ENCODE data around the gene AAR2.

The AAR2 gene, protein sequence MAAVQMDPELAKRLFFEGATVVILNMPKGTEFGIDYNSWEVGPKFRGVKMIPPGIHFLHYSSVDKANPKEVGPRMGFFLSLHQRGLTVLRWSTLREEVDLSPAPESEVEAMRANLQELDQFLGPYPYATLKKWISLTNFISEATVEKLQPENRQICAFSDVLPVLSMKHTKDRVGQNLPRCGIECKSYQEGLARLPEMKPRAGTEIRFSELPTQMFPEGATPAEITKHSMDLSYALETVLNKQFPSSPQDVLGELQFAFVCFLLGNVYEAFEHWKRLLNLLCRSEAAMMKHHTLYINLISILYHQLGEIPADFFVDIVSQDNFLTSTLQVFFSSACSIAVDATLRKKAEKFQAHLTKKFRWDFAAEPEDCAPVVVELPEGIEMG

GRCh38 chr20:36235892-36236785, at the start of gene AAR2:
TSS of gene AAR2 (plus strand) at chr20:36236478. CDS start at chr20:36239869, 3,391 bp downstream.
- Mint-ChIP-seq H3K27ac (peak within 1 kb of the TSS; percentile 93), H3K4me3 (peak within 1 kb of the TSS; percentile 93), H3K9me3 (no peaks in the 10 kb centered on the region), H3K4me1 (ENCODE audit: low read depth) (peaks cover 32% of the 10 kb centered on the region), H3K36me3 (ENCODE audit: low read depth) (peaks cover 33% of the 10 kb centered on the region), H3K27me3 (no peaks in the 10 kb centered on the region)
- intact Hi-C loops (cut with micrococcal nuclease) = no loop called here

DNA sequence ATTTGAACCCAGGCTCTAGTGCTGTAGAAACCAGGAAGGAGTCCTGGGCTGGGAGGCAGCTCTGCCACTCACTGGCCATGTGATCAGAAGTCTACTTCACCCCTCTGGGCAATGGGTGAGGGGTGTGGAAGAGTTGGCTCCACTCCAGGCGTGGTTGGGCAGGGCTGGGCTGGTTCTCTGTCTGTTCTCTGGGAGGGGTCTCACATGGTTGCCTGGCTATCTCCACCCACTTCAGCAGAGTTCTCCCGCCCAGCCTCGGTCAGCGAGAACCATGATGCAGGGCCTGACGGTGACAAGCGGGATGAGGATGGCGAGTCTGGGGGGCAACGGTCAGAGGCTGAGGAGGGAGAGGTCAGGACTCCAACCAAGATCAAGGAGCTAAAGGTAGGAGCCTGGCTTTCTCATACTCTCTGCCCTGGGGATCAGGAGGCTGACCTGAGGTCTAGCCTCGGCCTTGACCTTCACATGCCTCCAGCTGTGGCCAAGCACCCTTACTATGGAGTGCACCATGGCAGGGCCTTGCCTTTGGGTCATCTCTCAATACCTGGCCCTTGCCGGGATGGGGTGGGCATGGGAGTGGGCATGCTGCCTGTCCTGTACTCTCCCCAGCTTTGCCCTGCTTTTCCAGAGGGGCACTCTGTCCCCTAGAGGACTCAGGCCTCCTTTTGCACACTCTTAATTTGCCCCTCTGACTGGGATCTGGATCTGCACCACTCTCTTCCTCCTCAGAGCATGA, 42.1 kb upstream of the AAR2 start:
- intact Hi-C loops (cut with micrococcal nuclease) = no loop called here
- H3K36me3 Mint-ChIP-seq (ENCODE audit: low read depth) = no peaks in the 10 kb centered on the region
- peaks cover 8% of the 10 kb centered on the region for H3K27me3 Mint-ChIP-seq
- H3K4me3 Mint-ChIP-seq = no peak overlapping the region
- H3K4me1 Mint-ChIP-seq (ENCODE audit: low read depth) = no peaks in the 10 kb centered on the region
- no peak overlapping the region for H3K27ac Mint-ChIP-seq
- no peaks in the 10 kb centered on the region for H3K9me3 Mint-ChIP-seq

DNA sequence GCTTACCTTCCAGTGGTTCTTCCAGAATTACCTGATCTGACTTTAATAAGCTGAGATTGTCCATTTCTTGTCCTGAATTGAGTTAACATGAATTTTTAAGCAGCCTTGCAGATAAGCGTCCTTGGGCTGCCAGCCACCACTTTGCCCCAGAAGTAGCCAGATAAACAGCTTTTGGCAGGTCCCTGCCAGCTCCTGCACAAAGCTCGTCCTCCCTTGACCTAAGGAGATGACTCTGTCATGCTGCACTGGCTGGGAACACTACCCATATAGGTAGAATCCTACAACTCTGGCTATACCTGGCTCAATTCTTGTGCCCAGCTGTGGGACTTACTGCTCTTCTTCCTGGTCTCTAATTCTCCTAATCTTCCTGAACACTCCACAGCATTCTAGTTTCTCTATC, 39.6 kb upstream of the AAR2 start:
- peaks cover 15% of the 10 kb centered on the region for H3K27me3 Mint-ChIP-seq
- intact Hi-C loops (cut with micrococcal nuclease) = no loop called here
- H3K36me3 Mint-ChIP-seq (ENCODE audit: low read depth) = no peaks in the 10 kb centered on the region
- H3K9me3 Mint-ChIP-seq = no peaks in the 10 kb centered on the region
- no peak overlapping the region for H3K4me3 Mint-ChIP-seq
- H3K4me1 Mint-ChIP-seq (ENCODE audit: low read depth) = peaks cover 8% of the 10 kb centered on the region
- H3K27ac Mint-ChIP-seq = no peak overlapping the region

DNA sequence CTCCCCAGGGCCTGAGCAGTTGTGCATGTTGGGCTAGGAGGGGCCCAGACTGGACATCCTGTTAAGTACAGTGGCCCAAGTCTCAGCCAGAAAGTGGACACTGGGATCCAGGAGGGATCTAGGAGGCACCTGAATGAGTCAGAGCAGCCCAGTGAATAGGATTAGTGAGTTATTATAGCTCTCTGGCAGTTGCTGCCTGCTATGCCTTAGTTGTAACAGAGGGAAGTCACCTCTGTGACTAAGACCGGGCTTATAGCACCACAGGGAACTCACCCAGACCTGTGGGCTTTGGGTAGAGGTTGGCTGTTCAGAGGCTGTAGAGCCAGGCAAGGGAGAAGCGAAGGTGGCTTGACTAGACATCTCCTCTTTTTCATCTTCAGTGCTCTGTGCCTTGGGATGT, 39.0 kb upstream of the AAR2 start:
- intact Hi-C loops (cut with micrococcal nuclease) = no loop called here
- no peaks in the 10 kb centered on the region for H3K36me3 Mint-ChIP-seq (ENCODE audit: low read depth)

GRCh38 chr20:36199345-36200257, 36.7 kb upstream of the AAR2 start:
- Mint-ChIP-seq H3K27me3 (peaks cover 25% of the 10 kb centered on the region), H3K9me3 (no peaks in the 10 kb centered on the region), H3K4me3 (no peak overlapping the region), H3K36me3 (ENCODE audit: low read depth) (no peaks in the 10 kb centered on the region), H3K27ac (no peak overlapping the region), H3K4me1 (ENCODE audit: low read depth) (peaks cover 18% of the 10 kb centered on the region)
- intact Hi-C loops (cut with micrococcal nuclease) = loop anchor here (1.0 to 2.0 kb wide), 2 partner anchors 43 to 240 kb away; no protein-coding TSS in a partner anchor

More for the DNA sequence above, 39.0 kb upstream of the AAR2 start:
- peaks cover 8% of the 10 kb centered on the region for H3K4me1 Mint-ChIP-seq (ENCODE audit: low read depth)
- no peaks in the 10 kb centered on the region for H3K9me3 Mint-ChIP-seq
- H3K27me3 Mint-ChIP-seq = peaks cover 16% of the 10 kb centered on the region
- no peak overlapping the region for H3K4me3 Mint-ChIP-seq
- H3K27ac Mint-ChIP-seq = no peak overlapping the region

- Mint-ChIP-seq H3K4me3 (no peak overlapping the region), H3K27ac (no peak overlapping the region), H3K4me1 (ENCODE audit: low read depth) (peaks cover 18% of the 10 kb centered on the region), H3K27me3 (peaks cover 25% of the 10 kb centered on the region), H3K36me3 (ENCODE audit: low read depth) (no peaks in the 10 kb centered on the region), H3K9me3 (no peaks in the 10 kb centered on the region)
- intact Hi-C loops (cut with micrococcal nuclease) = no loop called here
These were observed 35.8 kb upstream of the AAR2 start for GRCh38 chr20:36200451-36200850.

DNA sequence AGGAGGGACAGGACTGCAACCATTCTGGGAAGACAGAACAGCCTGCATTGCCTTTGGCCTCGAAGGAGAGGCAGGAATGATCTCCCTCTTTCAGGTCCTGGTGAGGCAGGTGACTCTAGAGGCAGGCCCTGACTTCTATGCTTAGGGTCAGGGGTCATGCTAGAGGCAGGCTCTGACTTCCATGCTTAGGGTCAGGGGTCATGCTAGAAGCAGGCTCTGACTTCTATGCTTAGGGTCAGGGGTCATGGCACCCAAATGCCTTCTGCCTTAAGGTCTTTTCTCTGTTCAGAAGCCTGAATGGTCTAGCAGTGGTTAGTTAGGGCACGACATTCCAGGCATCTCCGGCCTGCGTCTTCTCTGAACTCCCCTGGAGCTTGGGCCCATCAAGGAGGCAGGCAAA, 35.1 kb upstream of the AAR2 start:
- Mint-ChIP-seq H3K27ac (no peak overlapping the region), H3K27me3 (peaks cover 23% of the 10 kb centered on the region), H3K9me3 (no peaks in the 10 kb centered on the region), H3K4me1 (ENCODE audit: low read depth) (peaks cover 18% of the 10 kb centered on the region), H3K36me3 (ENCODE audit: low read depth) (no peaks in the 10 kb centered on the region), H3K4me3 (no peak overlapping the region)
- intact Hi-C loops (cut with micrococcal nuclease) = no loop called here

DNA sequence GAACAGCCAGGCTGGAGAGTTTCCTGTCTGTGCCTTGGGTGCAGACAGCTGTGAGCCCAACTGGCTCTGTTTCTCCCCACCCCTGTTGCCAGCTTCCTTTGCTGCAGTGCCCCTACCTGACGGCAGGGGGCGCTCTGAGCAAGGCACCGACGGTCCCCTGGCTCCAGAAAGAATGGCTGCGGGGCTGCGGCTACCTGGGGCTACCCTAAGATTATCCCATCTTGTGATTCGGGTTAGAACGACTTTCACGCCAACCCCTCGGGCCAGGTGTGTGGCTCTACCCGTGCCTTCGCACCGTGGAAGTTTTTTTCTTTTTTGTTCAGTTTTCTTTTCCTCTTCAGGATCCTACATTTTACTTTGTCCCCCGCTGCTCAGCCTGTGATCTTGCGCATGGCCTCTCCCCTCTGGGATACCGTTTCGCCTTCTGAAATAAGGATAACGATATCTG, 33.4 kb upstream of the AAR2 start:
- peak overlapping the region; percentile 33 for H3K4me3 Mint-ChIP-seq
- H3K4me1 Mint-ChIP-seq (ENCODE audit: low read depth) = peaks cover 18% of the 10 kb centered on the region
- intact Hi-C loops (cut with micrococcal nuclease) = loop anchor here (1.0 kb wide), 1 partner anchor 236 kb away; no protein-coding TSS in a partner anchor
- H3K9me3 Mint-ChIP-seq = no peaks in the 10 kb centered on the region
- H3K36me3 Mint-ChIP-seq (ENCODE audit: low read depth) = no peaks in the 10 kb centered on the region
- peaks cover 17% of the 10 kb centered on the region for H3K27me3 Mint-ChIP-seq
- H3K27ac Mint-ChIP-seq = no peak overlapping the region

- intact Hi-C loops (cut with micrococcal nuclease) = loop anchor here (1.0 kb wide), 1 partner anchor 235 kb away; no protein-coding TSS in a partner anchor
- Mint-ChIP-seq H3K27ac (no peak overlapping the region), H3K36me3 (ENCODE audit: low read depth) (no peaks in the 10 kb centered on the region), H3K9me3 (no peaks in the 10 kb centered on the region), H3K27me3 (peaks cover 17% of the 10 kb centered on the region), H3K4me3 (no peak overlapping the region), H3K4me1 (ENCODE audit: low read depth) (peaks cover 20% of the 10 kb centered on the region)
These were observed 32.4 kb upstream of the AAR2 start for GRCh38 chr20:36203861-36204260.

DNA sequence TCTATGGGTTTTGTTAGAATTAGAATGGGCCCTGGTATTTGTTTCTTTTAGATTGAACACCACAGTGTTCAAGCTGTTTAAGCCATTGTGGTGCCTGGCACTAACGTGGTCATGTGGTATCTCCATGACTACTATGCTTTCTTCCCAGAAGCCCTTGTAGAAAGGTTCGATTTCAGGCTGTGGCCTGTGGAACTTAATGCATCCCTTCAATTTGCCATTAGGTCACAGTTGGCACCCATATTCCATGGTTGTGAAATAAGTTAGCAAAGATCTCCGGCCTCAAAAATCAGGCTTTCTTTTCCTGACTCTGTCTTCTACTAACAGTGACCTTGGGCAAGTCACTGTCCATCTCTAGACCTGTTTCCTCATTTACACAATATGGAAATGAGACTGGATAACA, 31.3 kb upstream of the AAR2 start:
- Mint-ChIP-seq H3K4me3 (no peak overlapping the region), H3K27me3 (peaks cover 14% of the 10 kb centered on the region), H3K9me3 (no peaks in the 10 kb centered on the region), H3K27ac (no peak overlapping the region), H3K4me1 (ENCODE audit: low read depth) (peaks cover 16% of the 10 kb centered on the region), H3K36me3 (ENCODE audit: low read depth) (no peaks in the 10 kb centered on the region)
- intact Hi-C loops (cut with micrococcal nuclease) = no loop called here

DNA sequence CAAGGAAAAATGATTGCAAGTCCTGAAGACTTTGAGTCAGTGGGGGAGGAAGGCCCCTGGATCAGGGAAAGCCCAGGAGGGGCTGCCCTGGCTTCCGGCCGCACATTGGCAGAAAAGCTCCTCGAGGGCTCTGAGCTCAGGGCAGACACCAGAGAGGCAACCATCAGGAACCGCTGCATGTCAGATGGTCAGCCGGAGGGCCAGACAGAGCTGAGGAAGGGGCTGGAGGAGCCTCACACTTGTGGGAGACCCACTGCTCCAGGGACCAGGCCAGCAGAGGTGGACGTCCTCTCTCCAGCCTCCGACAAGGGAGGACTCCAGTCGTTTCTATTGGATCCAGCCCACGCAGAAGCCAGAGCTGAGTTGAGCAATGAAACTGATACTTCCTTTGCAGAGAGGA, 30.2 kb upstream of the AAR2 start:
- no peaks in the 10 kb centered on the region for H3K36me3 Mint-ChIP-seq (ENCODE audit: low read depth)
- no peak overlapping the region for H3K27ac Mint-ChIP-seq
- H3K4me1 Mint-ChIP-seq (ENCODE audit: low read depth) = peaks cover 16% of the 10 kb centered on the region
- no peak overlapping the region for H3K4me3 Mint-ChIP-seq
- no peaks in the 10 kb centered on the region for H3K9me3 Mint-ChIP-seq
- intact Hi-C loops (cut with micrococcal nuclease) = no loop called here
- H3K27me3 Mint-ChIP-seq = peaks cover 10% of the 10 kb centered on the region

DNA sequence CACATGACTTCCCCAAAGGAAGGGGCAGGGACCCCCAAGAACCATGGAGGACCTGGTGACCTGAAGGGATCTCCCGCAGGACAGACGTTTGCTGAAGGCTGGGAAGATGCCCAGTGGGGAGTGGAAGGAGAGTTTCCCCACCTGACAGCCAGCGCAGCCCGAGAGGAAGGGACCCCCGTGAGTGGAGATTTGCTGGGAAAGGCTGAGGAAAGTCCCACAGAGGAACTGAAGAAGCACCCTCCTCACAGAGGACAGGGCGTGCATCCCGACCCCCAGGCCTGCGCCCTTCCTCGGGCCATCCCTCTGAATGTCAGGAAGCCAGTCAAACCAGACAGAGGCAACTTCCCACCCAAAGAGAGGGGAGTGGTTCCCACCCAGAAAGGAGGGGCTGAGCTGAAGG, 29.6 kb upstream of the AAR2 start:
- Mint-ChIP-seq H3K27ac (no peak overlapping the region), H3K4me1 (ENCODE audit: low read depth) (peaks cover 16% of the 10 kb centered on the region), H3K9me3 (no peaks in the 10 kb centered on the region), H3K27me3 (peaks cover 10% of the 10 kb centered on the region), H3K36me3 (ENCODE audit: low read depth) (no peaks in the 10 kb centered on the region), H3K4me3 (no peak overlapping the region)
- intact Hi-C loops (cut with micrococcal nuclease) = no loop called here

DNA sequence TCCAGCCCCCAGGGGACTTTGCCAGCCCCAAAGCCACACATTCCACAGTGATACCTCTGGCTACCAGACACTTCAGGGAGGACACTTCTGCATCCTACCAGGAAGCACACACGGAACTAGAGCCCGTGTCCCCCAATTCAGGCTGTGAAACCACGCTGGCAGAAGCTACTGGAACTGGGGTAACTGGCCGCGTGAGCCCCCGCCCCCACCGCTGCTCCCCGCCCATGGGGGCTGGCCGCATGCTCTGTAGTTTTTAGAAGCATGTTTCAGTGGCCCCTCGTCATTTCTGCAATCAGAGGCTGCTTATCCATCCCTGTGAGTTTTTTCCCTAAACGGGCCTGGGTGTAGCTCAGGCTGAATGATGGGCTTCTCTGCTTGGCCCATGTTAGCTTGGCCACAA, 28.7 kb upstream of the AAR2 start:
- Mint-ChIP-seq H3K4me3 (no peak overlapping the region), H3K36me3 (ENCODE audit: low read depth) (no peaks in the 10 kb centered on the region), H3K27ac (no peak overlapping the region), H3K27me3 (peaks cover 9% of the 10 kb centered on the region), H3K9me3 (no peaks in the 10 kb centered on the region), H3K4me1 (ENCODE audit: low read depth) (peaks cover 16% of the 10 kb centered on the region)
- intact Hi-C loops (cut with micrococcal nuclease) = no loop called here

Measured in dendritic cell treated with granulocyte-macrophage colony-stimulating factor and Interleukin-4, amounts not matched to agents 40 ng/mL and 50 ng/mL, for 4 days (primary cell).